Right hindlimb (tissue), 1 donor: ENCODE data around the gene GPC5.
"Not testable (repeated sequence)": the region's sequence is repeated elsewhere in the genome, so short reads cannot be mapped to it uniquely, and the experiment has no call there.

Source experiments
- DNase-seq: peaks from one replicate; pipeline ENCODE4 v3.0.0-alpha.2; 2018

The GPC5 gene

GRCh38 chr13:91369441-91369831 is 29.0 kb upstream of the GPC5 start:
- no peak for DNase-seq

DNA sequence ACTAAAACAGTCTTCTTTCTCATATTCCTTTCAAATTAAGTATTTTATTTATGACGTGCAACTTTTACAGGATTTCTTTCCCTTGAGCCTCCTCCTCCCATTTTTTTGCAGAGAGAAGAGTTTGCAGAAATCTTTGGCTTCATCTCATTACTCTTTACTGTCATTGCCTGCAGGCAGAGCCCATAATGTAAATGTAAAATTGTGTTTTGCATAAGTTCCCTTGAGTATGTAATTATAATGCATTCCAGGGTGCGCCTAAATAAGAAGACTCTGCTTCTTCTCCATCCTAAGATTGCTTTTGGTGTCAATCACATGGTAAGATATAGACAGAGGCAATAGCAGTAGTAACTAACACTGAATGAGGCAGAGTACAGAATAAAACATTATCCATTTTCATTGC is 27.9 kb upstream of the GPC5 start:
- DNase-seq: no peak

- no peak for DNase-seq
These were observed 25.5 kb upstream of the GPC5 start for GRCh38 chr13:91372911-91373310.

DNA sequence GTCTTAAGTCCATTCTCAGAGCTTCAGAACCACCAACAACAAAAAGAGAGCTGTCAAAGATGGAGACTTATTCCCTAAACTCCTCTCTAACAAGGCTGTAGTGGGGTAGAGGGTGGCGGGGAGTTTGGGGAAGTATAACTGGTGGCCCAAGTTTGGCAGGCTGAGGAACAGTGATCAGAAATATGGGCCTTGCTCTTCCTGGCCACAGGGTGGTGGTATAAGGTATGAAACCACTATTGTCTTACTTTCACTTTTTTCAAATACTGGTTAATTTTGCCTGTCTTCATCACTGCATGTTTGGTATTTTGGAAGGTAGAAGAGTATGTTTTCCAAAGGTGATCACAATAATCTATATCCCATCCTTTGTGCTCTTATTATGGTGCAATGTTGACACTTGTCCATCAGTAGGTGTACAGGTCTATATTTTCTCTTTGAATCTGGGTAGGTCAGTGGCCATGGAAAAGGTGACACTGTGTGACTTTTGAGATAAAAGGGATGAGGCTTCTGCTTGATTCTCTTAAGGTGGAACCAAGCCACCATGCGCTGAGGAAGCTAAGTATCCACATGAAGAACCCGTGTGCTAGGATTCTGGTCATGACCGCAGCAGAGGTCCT is 23.2 kb upstream of the GPC5 start:
- no peak for DNase-seq

- DNase-seq: peak; percentile 27
These were observed 17.1 kb upstream of the GPC5 start for GRCh38 chr13:91381371-91381770.

- DNase-seq: no peak
These were observed 14.6 kb upstream of the GPC5 start for GRCh38 chr13:91383836-91384235.

DNA sequence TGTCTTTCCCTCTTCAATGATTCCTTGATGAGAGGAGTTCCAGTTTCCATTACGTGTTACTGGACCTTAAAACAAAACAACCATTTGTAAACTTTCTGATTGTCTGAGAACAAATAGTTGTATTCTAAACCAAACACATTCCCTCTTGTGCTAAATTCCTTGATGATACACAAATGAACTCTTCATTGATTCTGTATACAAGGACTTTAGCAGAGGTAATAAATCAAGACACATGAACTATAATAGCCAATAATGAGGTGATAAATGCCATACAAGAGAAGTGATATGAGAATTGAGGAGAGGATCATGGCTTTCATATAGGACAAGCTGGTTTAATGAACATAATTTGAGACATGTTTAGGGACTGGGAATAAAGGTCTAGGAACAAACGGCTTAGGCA is 13.5 kb upstream of the GPC5 start:
- no peak for DNase-seq

GRCh38 chr13:91389186-91389585 is 9.2 kb upstream of the GPC5 start:
- DNase-seq: no peak

GRCh38 chr13:91397595-91397994 is 826 bp upstream of the GPC5 start:
- DNase-seq: no peak

GRCh38 chr13:91399189-91400062 is 1.0 kb downstream of the GPC5 start:
- DNase-seq: peak; percentile 17

- no peak for DNase-seq
These were observed 1.6 kb downstream of the GPC5 start for GRCh38 chr13:91400063-91400399.

DNA sequence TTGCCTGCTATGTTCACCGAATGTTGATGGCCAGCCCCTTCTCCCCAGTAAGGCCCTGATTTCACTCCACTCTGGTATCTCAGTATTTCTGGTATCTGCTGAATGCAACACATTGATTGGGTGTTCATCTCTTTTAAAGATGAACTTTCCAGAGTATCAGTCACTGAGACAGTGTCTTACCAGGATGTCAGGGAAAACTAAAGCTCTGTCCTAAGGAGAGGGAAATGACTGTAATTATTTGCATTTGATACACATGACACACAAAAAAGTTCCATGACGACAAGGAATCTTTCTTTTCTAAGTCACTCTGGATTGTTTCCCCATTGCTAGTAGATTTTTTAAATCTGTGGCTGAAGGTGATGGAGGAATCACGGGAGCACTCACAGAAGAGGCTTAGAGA is 2.2 kb downstream of the GPC5 start:
- DNase-seq: no peak

- DNase-seq: no peak
These were observed 3.5 kb downstream of the GPC5 start for GRCh38 chr13:91401920-91402319.

DNA sequence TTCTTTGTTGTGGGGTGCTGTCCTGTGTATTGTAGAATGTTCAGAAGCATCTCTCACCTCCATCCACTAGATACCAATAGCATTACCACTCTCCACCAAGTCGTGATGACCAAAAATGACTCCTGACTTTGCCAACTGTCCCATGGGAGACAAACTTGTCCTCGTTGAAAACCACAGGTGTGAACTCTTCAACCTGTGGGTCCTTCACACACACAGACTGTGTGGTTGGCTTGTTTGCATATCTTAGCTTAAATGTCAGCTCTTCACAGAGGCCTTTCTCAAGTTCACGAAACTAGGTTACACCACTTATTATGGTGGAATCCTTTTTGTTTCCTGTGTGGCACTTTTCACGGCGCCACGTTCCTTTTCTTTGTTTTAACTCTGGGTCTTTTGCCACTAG is 6.8 kb downstream of the GPC5 start:
- DNase-seq: no peak

- no peak for DNase-seq
These were observed 8.2 kb downstream of the GPC5 start for GRCh38 chr13:91406619-91407018.

DNA sequence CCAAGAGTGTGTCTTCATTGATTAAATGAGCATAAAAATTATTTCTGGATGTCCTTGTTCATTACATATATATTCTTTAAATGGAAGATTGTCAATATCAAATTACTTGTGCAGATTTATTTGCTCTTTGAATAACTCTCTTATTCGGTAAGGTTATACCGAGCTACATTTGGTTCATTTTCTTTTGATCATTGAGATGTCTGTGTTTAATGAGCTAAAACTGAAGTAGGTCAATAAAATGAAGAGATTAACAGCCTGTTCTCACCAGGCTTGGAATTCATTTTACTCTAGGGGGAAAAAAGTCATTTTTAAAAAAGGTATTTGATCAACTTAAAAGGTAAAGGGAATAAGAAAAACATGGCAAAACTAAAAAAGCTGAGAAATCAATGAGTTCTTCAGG is 10.6 kb downstream of the GPC5 start:
- DNase-seq: no peak

GRCh38 chr13:91416579-91416978 is 18.2 kb downstream of the GPC5 start:
- not testable (repeated sequence) for DNase-seq

- DNase-seq: no peak
These were observed 19.4 kb downstream of the GPC5 start for GRCh38 chr13:91417660-91418325.

DNA sequence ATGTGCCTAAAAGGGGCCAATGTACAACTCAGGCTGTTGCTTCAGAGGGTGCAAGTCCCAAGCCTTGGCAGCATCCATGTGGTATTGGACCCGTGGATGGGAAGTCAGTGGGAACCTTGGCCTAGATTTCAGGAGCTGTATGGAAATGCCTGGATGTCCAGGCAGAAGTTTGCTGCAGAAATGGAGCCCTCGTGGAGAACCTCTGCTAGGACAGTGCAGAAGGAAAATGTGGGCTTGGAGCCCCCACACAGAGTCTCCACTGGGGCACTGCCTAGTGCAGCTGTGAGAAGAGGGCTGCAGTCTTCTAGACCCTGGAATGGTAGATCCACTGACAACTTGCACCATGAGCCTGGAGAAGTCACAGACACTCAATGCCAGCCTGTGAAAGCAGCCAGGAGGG is 28.5 kb downstream of the GPC5 start:
- no peak for DNase-seq

- not testable (repeated sequence) for DNase-seq
These were observed 40.3 kb downstream of the GPC5 start for GRCh38 chr13:91438674-91439073.

GRCh38 chr13:91450913-91451312 is 52.5 kb downstream of the GPC5 start:
- DNase-seq: no peak

DNA sequence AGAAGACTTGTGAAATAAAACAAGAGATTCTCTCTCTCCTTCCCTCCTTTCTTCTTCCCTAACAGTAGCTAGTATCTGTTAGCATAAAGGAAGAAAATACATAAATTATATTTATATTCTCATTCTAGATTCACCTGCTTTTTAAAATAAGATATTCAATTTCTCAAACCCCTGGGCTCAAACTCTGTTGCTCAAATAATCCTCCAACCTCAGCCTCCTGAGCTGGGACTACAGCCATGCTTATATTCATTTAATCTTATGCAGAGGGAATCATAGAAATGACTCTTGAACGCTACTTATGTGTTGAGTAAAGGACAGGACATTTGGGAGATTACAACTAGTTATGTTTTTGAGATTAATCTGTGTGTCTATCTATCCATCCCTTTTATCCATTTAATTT is 56.2 kb downstream of the GPC5 start:
- no peak for DNase-seq

- no peak for DNase-seq
These were observed 58.4 kb downstream of the GPC5 start for GRCh38 chr13:91456837-91457236.

- DNase-seq: no peak
These were observed 61.1 kb downstream of the GPC5 start for GRCh38 chr13:91459485-91459884.
